ENCODE measurements around the gene DELE1.
A peak's percentile ranks its signal among the peaks of the same experiment; 100 is the strongest.

The DELE1 gene, protein sequence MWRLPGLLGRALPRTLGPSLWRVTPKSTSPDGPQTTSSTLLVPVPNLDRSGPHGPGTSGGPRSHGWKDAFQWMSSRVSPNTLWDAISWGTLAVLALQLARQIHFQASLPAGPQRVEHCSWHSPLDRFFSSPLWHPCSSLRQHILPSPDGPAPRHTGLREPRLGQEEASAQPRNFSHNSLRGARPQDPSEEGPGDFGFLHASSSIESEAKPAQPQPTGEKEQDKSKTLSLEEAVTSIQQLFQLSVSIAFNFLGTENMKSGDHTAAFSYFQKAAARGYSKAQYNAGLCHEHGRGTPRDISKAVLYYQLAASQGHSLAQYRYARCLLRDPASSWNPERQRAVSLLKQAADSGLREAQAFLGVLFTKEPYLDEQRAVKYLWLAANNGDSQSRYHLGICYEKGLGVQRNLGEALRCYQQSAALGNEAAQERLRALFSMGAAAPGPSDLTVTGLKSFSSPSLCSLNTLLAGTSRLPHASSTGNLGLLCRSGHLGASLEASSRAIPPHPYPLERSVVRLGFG

DNA sequence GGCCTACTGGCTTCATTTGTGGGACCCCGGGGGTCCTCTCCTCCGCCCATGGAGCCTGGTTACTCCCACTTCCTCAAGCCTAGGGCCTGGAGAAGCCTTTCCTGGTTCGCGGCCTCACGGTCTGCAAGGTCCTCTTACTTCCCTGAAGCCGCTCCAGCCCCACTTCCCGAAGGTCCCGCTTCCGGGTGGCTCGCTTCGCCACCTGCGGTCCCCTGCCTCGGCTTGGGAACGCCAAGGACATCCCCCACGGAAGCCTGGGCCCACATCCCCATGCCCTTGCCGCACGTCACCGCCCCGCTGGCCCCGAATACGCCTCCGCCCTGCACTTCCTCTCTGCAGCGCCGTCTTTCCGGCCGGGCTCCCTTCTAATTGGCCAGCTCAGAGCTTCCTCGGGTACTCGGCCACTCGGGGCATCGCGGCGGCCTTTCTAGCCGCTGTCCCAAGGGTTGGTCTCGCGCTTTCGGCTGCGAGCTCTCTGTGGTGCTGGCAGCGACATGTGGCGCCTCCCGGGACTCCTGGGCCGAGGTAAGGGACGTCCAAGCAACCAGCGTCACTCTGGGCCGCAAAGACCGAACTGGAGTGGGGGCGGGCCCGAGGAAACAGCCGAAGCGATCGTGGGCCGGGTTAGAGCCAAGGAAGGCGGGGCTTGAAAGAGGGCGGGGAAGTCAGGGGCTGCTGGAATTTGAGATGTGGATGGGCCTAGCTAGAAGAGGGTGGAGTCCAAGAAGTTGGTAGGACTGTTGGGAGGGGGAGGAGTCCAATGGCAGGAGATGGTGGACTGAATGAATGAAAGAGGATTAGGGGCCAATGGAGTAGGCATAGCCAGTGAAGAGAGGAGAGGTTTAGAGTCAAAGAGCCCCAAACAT, at the start of gene DELE1:
Gene DELE1, plus strand, starts transcription at position 424 of the 866 bp plus-strand sequence. Its CDS starts 71 bp downstream, at position 495.
- DNase-seq, result peak; percentile 95

DNA sequence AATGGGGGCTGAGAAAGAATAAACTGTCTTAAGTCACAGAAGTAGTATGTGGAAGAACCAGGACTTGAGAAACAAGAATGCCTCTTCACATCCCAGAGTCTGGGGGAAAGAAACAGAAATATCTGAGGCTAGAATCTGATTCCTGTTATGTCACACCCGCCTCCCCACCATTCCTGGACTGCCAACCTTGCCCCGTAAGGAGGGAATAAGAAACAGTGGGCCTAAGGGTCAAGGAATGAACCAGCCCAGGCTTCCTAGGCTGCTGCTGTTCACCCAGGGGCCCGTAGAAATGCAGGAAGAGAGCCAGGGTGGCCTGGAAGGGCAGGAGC, 49.8 kb upstream of the DELE1 start:
- DNase-seq, result no peak

- DNase-seq, result no peak
These were observed 49.3 kb upstream of the DELE1 start for GRCh38 chr5:141874262-141874964.

GRCh38 chr5:141875022-141875740, 48.5 kb upstream of the DELE1 start:
- no peak for DNase-seq

GRCh38 chr5:141875795-141876627, 47.7 kb upstream of the DELE1 start:
- no peak for DNase-seq

- no peak for DNase-seq
These were observed 46.9 kb upstream of the DELE1 start for GRCh38 chr5:141876628-141877355.

DNA sequence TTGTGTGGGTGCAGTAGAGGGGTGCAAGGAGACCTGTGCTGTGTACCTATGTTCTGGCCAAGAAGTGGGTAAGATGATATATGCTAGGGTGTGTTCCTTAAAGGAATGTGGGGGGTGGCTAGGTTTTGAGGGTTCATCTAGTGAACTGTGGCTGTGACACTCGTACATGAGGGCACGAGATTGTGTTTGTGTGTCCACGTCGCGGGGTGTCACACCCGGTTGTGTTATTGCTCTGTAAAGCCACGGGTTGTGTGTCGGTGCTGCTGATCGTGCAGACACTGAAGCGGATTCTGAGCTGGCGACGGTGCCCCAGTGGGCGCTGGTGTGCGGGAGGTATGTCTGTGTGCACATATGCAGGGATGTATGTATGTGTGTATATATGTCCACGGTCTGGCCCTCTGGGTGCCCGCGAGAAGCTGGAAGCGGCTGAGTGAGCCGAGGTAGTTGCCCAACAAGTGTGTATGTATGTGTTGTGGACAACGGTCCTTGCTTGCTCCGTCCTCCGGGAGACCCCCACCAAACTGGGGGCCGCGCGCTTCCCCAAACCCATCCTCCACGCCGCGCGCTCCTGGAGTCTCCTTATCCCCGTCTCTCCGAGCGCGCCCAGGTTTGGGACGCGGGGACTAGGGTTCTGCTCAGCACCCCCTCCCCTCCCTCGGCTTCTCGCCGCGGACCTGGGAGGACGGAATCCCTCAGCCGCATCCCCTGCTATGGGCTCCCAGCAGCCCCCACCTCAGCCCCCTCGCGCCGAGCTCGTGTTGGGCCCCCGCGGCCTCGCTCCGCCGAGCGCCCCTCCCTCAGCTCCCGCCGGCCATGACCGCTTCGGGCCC, 46.1 kb upstream of the DELE1 start:
- DNase-seq, result no peak

DNA sequence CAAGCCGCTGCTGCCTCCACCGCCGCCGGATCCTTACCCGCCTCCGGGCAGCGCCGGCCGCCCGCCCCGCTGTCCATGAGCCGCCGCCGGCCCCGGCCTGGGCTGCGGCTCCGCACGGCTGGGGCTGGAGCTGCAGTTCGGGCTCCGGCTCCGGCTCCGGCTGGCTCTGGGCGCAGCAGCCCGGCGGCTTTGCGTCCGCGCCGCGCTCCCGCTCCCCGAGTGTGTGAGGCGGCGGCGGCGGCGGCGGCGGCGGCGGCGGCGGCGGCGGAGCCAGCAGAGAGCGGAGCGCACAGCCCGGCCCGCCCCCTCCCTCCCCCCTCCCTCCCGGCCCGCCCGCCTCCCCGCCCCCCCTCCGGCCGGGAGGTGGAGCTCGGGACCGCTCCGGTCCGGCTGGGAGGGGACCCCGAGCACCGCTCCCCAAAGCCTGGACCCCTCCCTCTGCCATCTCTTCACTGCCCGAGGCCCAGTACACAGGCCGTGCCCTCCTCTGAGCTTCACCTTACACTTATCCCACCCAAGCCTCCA, 45.4 kb upstream of the DELE1 start, which contains the start of gene PCDH1:
Gene PCDH1, minus strand, starts transcription at position 225 of the 525 bp plus-strand sequence. Its CDS starts 148 bp downstream, at position 77.
- DNase-seq, result peak; percentile 48

DNA sequence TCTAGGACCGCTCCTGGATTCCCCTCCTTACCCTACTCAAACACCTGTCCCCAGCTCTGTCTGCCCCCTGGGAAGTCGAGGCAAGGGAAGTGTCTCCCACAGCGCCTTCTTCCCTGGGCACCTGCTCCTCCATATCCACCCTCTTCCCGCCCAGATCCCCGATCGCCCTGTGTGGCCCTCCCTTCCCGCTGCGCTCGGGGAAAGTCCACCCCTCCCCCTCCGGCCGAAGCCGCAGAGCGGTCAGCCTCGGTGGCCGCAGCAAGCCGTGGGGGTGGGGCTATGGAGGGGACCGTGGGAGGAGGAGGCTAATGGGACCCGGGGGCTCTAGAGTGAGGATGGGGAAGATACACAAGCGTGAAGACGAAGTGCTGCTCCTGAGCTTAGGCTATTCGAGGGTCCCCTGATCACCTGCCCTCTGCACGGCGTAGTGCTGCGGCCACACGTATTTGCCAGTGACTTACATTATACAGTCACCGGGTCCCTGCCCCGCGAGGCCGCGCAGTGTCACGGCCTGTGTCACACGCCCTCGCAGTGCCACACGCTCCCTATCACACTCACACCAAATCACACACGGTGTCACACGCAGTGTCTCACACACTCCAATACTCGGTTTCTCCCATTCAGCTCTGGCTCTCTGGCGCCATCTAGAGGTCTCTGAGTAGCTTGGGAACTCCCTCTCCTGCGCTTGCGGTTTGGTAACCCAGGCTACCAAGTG, 44.8 kb upstream of the DELE1 start:
- DNase-seq, result peak; percentile 94

- DNase-seq, result no peak
These were observed 44.3 kb upstream of the DELE1 start for GRCh38 chr5:141879426-141879759.

GRCh38 chr5:141879941-141880738, 43.5 kb upstream of the DELE1 start:
- no peak for DNase-seq

- no peak for DNase-seq
These were observed 42.5 kb upstream of the DELE1 start for GRCh38 chr5:141880961-141881801.

- DNase-seq, result no peak
These were observed 41.8 kb upstream of the DELE1 start for GRCh38 chr5:141881886-141882285.

- DNase-seq, result no peak
These were observed 41.0 kb upstream of the DELE1 start for GRCh38 chr5:141882594-141883183.

- DNase-seq, result peak; percentile 22
These were observed 40.3 kb upstream of the DELE1 start for GRCh38 chr5:141883184-141883891.

DNA sequence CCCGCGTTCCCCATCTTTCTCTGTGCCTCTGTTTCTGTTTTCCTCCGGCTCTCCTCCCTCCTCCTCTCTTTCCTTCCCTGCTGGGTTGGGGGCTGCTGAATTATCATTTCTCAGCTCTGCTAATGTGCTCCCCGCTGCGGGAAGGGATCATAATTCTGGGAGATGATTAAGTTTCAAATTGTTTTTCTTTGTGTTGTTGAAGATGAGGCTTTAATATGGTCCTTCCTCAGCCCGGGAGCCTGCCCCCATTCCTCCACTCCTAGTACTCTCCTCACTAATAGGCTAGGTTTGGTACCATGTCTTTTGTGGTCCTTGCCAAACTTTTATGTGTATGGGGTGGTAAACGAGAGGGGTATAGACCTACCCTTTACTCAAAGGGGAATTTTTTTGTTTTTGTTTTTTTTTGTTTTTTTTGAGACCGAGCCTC, 39.8 kb upstream of the DELE1 start:
- no peak for DNase-seq
